ENCODE results near the gene CD82. TPM values are rescaled to one million over a fixed set of nuclear protein-coding genes. Genes with fewer than 3 reads are reported as not detected.

CD82 gene
- total and polyA plus RNA-seq, 12 donors = 2.3 to 53.4 (median 17.8) TPM

- WGBS, 4 donors = 84 to 96% (median 86%) methylated on average over 6 to 10 of the region's 10 CpGs
- peaks cover 15 to 20% of the 10 kb centered on the region in 2 donors for H3K4me1 ChIP-seq (replicated peaks in 1 of 2)
- no peak for TF ChIP-seq CTCF (IDR thresholded peaks at IDR 0.05)
- no peak for TF ChIP-seq POLR2A (IDR thresholded peaks at IDR 0.05)
- no peak overlapping the region for H3K27ac ChIP-seq
- H3K9me3 ChIP-seq (replicated peaks in 1 of 3) = no peaks in the 10 kb centered on the region
- no peak overlapping the region for H3K4me3 ChIP-seq
- intact Hi-C loops (cut with DNase I) = no loop called here
- DNase-seq = no peak
- H3K36me3 ChIP-seq (replicated peaks in 1 of 2) = no peaks in the 10 kb centered on the region
- no peaks in the 10 kb centered on the region for H3K27me3 ChIP-seq
Measured at GRCh38 chr11:44570411-44571155, 5.1 kb downstream of the CD82 start.

GRCh38 chr11:44571871-44572270 is 6.4 kb downstream of the CD82 start:
- H3K36me3 ChIP-seq (replicated peaks in 1 of 2) = no peaks in the 10 kb centered on the region
- no peaks in the 10 kb centered on the region for H3K9me3 ChIP-seq (replicated peaks in 1 of 3)
- H3K27ac ChIP-seq = no peak overlapping the region
- 55 to 70% (median 68%) methylated on average over 2 of the region's 2 CpGs for WGBS, 4 donors
- H3K4me3 ChIP-seq = no peak overlapping the region
- intact Hi-C loops (cut with DNase I) = no loop called here
- TF ChIP-seq POLR2A (IDR thresholded peaks at IDR 0.05) (no peak), CTCF (IDR thresholded peaks at IDR 0.05) (no peak)
- DNase-seq = no peak
- H3K27me3 ChIP-seq = no peaks in the 10 kb centered on the region
- peaks cover 11 to 16% of the 10 kb centered on the region in 2 donors for H3K4me1 ChIP-seq (replicated peaks in 1 of 2)

- H3K27ac ChIP-seq = no peak overlapping the region
- H3K27me3 ChIP-seq = no peaks in the 10 kb centered on the region
- H3K9me3 ChIP-seq (replicated peaks in 1 of 3) = no peaks in the 10 kb centered on the region
- peaks cover 11 to 16% of the 10 kb centered on the region in 2 donors for H3K4me1 ChIP-seq (replicated peaks in 1 of 2)
- TF ChIP-seq POLR2A (IDR thresholded peaks at IDR 0.05) (no peak), CTCF (IDR thresholded peaks at IDR 0.05) (no peak)
- intact Hi-C loops (cut with DNase I) = no loop called here
- WGBS, 4 donors = 93% methylated on average over 7 of the region's 7 CpGs
- DNase-seq = no peak
- no peak overlapping the region for H3K4me3 ChIP-seq
- H3K36me3 ChIP-seq (replicated peaks in 1 of 2) = no peaks in the 10 kb centered on the region
Measured at GRCh38 chr11:44572436-44572835, 7.0 kb downstream of the CD82 start.

- TF ChIP-seq CTCF (IDR thresholded peaks at IDR 0.05) = no peak
- no peak for TF ChIP-seq POLR2A (IDR thresholded peaks at IDR 0.05)
- WGBS, 4 donors = 96 to 99% (median 96%) methylated on average over 12 to 16 of the region's 16 CpGs
Measured at GRCh38 chr11:44572884-44573283, 7.4 kb downstream of the CD82 start.

More at GRCh38 chr11:44572884-44573283, 7.4 kb downstream of the CD82 start:
- Histone ChIP-seq H3K27ac (no peak overlapping the region), H3K36me3 (replicated peaks in 1 of 2) (no peaks in the 10 kb centered on the region), H3K27me3 (no peaks in the 10 kb centered on the region), H3K4me3 (no peak overlapping the region), H3K4me1 (replicated peaks in 1 of 2) (peaks cover 11 to 16% of the 10 kb centered on the region in 2 donors), H3K9me3 (replicated peaks in 1 of 3) (no peaks in the 10 kb centered on the region)
- intact Hi-C loops (cut with DNase I) = no loop called here
- no peak for DNase-seq
